ENCODE results near the gene CHST4. TPM values are rescaled to one million over a fixed set of nuclear protein-coding genes. Genes with fewer than 3 reads are reported as not detected.

The CHST4 gene
- total RNA-seq, 4 donors from 2014 or later, result 2.6 TPM; not detected in 3

DNA sequence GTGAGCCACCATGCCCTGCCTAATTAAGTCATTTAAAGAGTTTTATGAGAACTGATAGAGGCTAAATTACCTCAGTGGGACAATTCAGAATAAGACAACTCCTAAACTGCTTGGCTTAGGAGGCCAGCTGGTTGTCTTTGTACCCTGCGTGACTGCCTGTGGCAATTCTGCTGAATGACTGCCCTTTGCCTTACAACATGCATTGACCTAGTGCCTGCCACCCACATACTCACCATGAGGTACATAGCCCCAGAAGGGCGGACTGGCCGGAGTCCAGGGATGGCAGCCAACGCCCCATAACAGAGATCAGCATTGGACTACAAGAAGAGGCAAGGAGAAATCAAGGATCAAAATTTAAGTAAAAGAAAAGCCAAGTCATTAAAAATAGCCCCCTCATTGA lies 43.4 kb downstream of the CHST4 start:
- DNase-seq, result no peak
- no peak for TF ChIP-seq POLR2A (IDR thresholded peaks at IDR 0.05)
- TF ChIP-seq, protein P1, sequence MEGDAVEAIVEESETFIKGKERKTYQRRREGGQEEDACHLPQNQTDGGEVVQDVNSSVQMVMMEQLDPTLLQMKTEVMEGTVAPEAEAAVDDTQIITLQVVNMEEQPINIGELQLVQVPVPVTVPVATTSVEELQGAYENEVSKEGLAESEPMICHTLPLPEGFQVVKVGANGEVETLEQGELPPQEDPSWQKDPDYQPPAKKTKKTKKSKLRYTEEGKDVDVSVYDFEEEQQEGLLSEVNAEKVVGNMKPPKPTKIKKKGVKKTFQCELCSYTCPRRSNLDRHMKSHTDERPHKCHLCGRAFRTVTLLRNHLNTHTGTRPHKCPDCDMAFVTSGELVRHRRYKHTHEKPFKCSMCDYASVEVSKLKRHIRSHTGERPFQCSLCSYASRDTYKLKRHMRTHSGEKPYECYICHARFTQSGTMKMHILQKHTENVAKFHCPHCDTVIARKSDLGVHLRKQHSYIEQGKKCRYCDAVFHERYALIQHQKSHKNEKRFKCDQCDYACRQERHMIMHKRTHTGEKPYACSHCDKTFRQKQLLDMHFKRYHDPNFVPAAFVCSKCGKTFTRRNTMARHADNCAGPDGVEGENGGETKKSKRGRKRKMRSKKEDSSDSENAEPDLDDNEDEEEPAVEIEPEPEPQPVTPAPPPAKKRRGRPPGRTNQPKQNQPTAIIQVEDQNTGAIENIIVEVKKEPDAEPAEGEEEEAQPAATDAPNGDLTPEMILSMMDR (IDR thresholded peaks at IDR 0.05), result no peak
- Histone ChIP-seq H3K4me3 (no peak overlapping the region), H3K36me3 (no peaks in the 10 kb centered on the region), H3K27me3 (peaks cover 0 to 6% (median 0%) of the 10 kb centered on the region in 4 donors), H3K4me1 (peaks cover 0 to 12% (median 0%) of the 10 kb centered on the region in 3 donors), H3K27ac (no peak overlapping the region), H3K9me3 (no peaks in the 10 kb centered on the region)
- intact Hi-C loops (cut with DNase I), result no loop called here
- 85 to 88% methylated on average over 3 to 4 of the region's 4 CpGs for WGBS, 2 donors

DNA sequence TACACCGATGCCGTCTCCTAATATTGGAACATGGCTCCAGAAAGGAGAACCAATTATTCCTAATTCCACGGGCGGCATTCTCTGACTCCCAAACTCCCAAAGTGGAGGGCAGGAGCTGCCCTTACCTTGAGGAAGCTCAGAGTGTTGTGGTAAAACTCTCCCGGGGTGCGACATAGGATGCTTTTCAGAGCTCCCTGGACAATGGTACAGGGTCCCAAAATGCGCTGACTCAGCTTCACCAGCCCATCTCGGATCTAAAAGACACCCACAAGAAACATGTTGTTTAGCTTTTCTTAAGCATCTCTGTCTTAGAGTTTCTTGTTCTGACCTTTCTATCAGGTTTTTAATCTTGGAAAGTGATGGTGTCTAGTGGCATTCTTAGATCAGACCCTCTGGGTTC lies 43.9 kb downstream of the CHST4 start:
- Histone ChIP-seq H3K4me1 (peaks cover 0 to 7% (median 0%) of the 10 kb centered on the region in 3 donors), H3K27ac (no peak overlapping the region), H3K9me3 (no peaks in the 10 kb centered on the region), H3K27me3 (peaks cover 0 to 6% (median 0%) of the 10 kb centered on the region in 4 donors), H3K36me3 (no peaks in the 10 kb centered on the region), H3K4me3 (no peak overlapping the region)
- WGBS, 2 donors, result 90 to 94% methylated on average over 8 of the region's 8 CpGs
- intact Hi-C loops (cut with DNase I), result no loop called here
- no peak for TF ChIP-seq POLR2A (IDR thresholded peaks at IDR 0.05)
- TF ChIP-seq, protein P1 (IDR thresholded peaks at IDR 0.05), result no peak
- no peak for DNase-seq

DNA sequence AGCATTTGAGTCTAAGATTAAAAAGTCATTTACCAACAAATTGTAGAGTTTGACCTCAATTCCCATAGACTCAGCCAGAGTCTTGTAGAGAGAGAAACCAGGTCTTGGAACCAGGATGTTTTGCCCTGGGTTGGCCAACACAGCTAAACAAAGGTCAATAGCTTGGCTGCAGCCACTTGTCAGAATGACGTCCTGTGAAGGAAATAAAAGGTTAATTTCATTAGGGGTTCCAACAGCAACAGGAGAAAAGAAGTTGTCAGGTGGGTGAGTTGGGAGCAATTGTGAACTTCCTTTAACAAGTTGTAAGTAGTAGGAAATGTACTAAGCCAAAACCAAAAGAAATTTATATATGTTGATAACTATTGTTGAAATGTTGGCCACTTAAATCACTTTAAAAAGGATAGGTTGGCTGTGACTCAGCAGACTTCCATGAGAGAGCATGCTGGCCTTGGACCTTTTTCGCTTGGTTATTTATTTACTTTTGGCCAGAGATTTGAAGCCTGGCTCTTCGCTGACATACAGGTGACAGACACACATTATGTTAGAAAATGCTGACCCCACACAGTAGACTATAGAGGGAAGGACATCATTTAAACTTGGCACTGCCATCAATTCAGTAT lies 46.4 kb downstream of the CHST4 start:
- DNase-seq, result no peak
- no peak overlapping the region for H3K27ac ChIP-seq
- WGBS, 2 donors, result 47 to 63% methylated on average over 3 of the region's 3 CpGs

DNA sequence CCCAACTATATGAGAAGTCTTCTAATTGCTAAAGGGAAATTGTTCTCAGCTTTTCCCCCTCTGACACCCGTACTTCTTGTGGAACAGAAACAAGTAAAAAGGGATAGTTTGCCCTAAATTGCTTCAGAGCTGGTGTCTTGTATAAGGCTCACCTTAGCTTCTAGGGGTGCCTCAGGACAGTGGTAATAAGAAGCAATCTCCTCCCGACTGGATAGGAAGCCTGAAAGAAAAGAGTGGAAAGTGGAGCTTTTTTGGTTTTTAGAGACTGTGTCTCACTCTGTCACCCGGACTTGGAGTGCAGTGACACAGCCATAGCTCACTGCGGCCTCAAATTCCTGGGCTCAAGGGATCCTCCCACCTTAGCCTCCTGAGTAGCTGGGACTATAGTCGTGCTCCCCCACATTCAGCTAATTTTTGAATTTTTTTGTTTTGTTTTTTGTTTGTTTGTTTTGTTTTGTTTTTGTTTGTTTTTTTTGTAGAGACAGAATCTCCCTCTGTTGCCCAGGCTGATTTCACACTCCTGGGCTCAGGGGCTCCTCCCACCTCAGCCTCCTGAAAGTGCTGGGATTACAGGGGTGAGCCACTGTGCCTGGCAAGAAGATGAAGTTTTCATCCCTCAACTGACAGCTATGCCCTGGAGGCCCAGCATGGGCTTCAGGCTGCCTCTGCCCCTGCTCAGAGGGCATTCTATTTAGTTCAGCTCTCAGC lies 47.3 kb downstream of the CHST4 start:
- Histone ChIP-seq H3K4me3 (no peak overlapping the region), H3K27ac (no peak overlapping the region), H3K4me1 (no peaks in the 10 kb centered on the region), H3K9me3 (no peaks in the 10 kb centered on the region), H3K27me3 (peaks cover 0 to 15% (median 0%) of the 10 kb centered on the region in 4 donors), H3K36me3 (no peaks in the 10 kb centered on the region)
- 76 to 82% methylated on average over 5 of the region's 5 CpGs for WGBS, 2 donors
- DNase-seq, result no peak
- TF ChIP-seq, protein P1 (IDR thresholded peaks at IDR 0.05), result no peak
- TF ChIP-seq POLR2A (IDR thresholded peaks at IDR 0.05), result no peak
- intact Hi-C loops (cut with DNase I), result no loop called here

More for the DNA sequence above, 46.4 kb downstream of the CHST4 start:
- Histone ChIP-seq H3K9me3 (no peaks in the 10 kb centered on the region), H3K27me3 (peaks cover 0 to 15% (median 0%) of the 10 kb centered on the region in 4 donors), H3K36me3 (no peaks in the 10 kb centered on the region), H3K4me1 (no peaks in the 10 kb centered on the region), H3K4me3 (no peak overlapping the region)
- intact Hi-C loops (cut with DNase I), result no loop called here
- no peak for TF ChIP-seq POLR2A (IDR thresholded peaks at IDR 0.05)
- TF ChIP-seq, protein P1 (IDR thresholded peaks at IDR 0.05), result no peak

DNA sequence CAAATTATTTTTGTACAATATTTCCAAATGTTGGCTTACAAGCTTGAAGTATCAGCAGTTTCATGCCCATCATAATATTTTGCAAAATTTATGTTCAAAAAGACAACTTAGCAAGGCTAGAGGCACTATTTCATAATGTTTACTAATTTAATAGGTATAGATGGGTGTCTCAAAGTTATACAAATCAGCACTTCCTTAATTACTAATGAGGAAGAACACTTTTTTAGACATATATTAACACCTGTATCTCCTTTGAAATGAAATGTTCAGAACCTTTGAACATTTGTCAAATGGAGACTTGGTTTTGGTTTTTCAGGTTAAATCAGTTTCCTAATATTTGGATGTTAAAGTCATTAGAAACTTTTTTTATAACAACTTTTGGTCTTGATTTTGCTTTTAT lies 48.5 kb downstream of the CHST4 start:
- Histone ChIP-seq H3K27me3 (peaks cover 0 to 15% (median 0%) of the 10 kb centered on the region in 4 donors), H3K4me1 (no peaks in the 10 kb centered on the region), H3K4me3 (no peak overlapping the region), H3K27ac (no peak overlapping the region), H3K9me3 (no peaks in the 10 kb centered on the region), H3K36me3 (no peaks in the 10 kb centered on the region)
- TF ChIP-seq, protein P1 (IDR thresholded peaks at IDR 0.05), result no peak
- no peak for TF ChIP-seq POLR2A (IDR thresholded peaks at IDR 0.05)
- no peak for DNase-seq
- intact Hi-C loops (cut with DNase I), result no loop called here
